CD4-positive, CD25-positive, alpha-beta regulatory T cell (primary cell): ENCODE measurements around the gene MRPL16. TPM values are rescaled to one million over a fixed set of nuclear protein-coding genes. Genes with fewer than 3 reads are reported as not detected.
"Not testable (repeated sequence)": the region's sequence is repeated elsewhere in the genome, so short reads cannot be mapped to it uniquely, and the experiment has no call there.

Experiments
- ATAC-seq, 2 donors: fragments of 150-1000 bp; cut with Tn5 transposase; one replicate each; pipeline ENCODE4 v1.10.0; 2021; ENCODE audit warnings: low read depth in 2 of 2, moderate number of reproducible peaks in 2 of 2, moderate library complexity in 1 of 2
- DNase-seq, 3 donors: peaks; one replicate each; pipeline versions ENCODE4 v3.0.0 to v3.0.0-alpha.2; 2012 to 2022; ENCODE audit warnings: mixed read lengths in 1 of 3
- H3K27ac ChIP-seq: one replicate; pipeline ENCODE4 v1.7.0; 2013; ENCODE audit warnings: mild to moderate bottlenecking, low read length; ENCODE audit not compliant: insufficient read depth, poor library complexity, severe bottlenecking
- H3K27me3 ChIP-seq: one replicate; pipeline ENCODE4 v1.7.0; 2013; ENCODE audit warnings: low read length; ENCODE audit not compliant: control insufficient read depth, insufficient read depth
- H3K36me3 ChIP-seq: one replicate; pipeline ENCODE4 v1.7.0; 2013; ENCODE audit warnings: mild to moderate bottlenecking, low read length, moderate library complexity; ENCODE audit not compliant: control insufficient read depth, insufficient read depth
- H3K4me1 ChIP-seq: 2 replicates; pipeline ENCODE4 v1.7.0; 2013; ENCODE audit warnings: mild to moderate bottlenecking, low read length; ENCODE audit not compliant: insufficient read depth, control insufficient read depth, poor library complexity, severe bottlenecking
- H3K4me3 ChIP-seq: one replicate; pipeline ENCODE4 v1.7.0; 2013; ENCODE audit warnings: low read depth, mild to moderate bottlenecking, low read length, moderate library complexity
- H3K9me3 ChIP-seq, 2 experiments: 1 replicate in 1 of 2; 2 replicates in 1 of 2; pipeline ENCODE4 v1.7.0; 2013; ENCODE audit warnings: low read length in 2 of 2, mild to moderate bottlenecking in 1 of 2, moderate library complexity in 1 of 2; ENCODE audit not compliant: control insufficient read depth in 2 of 2
- H3K27ac Mint-ChIP-seq, 3 donors: one replicate each; pipeline ENCODE4 v1.8.0; 2020 to 2022; ENCODE audit warnings: mild to moderate bottlenecking in 3 of 3, mixed read lengths in 3 of 3, moderate library complexity in 2 of 3
- H3K27me3 Mint-ChIP-seq: one replicate; pipeline ENCODE4 v1.8.0; 2022; ENCODE audit warnings: mild to moderate bottlenecking, mixed read lengths
- H3K36me3 Mint-ChIP-seq: one replicate; pipeline ENCODE4 v1.8.0; 2020; ENCODE audit warnings: mixed read lengths
- H3K4me1 Mint-ChIP-seq, 4 donors: one replicate each; pipeline ENCODE4 v1.8.0; 2020 to 2022; ENCODE audit warnings: mixed read lengths in 4 of 4, mild to moderate bottlenecking in 1 of 4
- H3K4me3 Mint-ChIP-seq, 4 donors: one replicate each; pipeline ENCODE4 v1.8.0; 2020 to 2022; ENCODE audit warnings: mild to moderate bottlenecking in 4 of 4, mixed read lengths in 4 of 4, moderate library complexity in 3 of 4
- H3K9me3 Mint-ChIP-seq, 7 donors: one replicate each; pipeline ENCODE4 v1.8.0; 2020 to 2022; ENCODE audit warnings: mixed read lengths in 7 of 7, mild to moderate bottlenecking in 3 of 7, moderate library complexity in 2 of 7
- polyA plus RNA-seq, 4 donors: library from polyadenylated mRNA; unstranded; fragments of 300-500 nt; fragmentation: Illumina TruSeq; gene quantifications; one replicate each; pipeline ENCODE4 v1.2.3, GENCODE V29; 2021
- total RNA-seq: library from RNA; stranded (reverse); gene quantifications from one replicate; pipeline ENCODE4 v1.2.3, GENCODE V29; 2022

MRPL16 gene
- total and polyA plus RNA-seq, 5 donors from 2014 or later: 26.9 to 97.1 (median 89.6) TPM

DNA sequence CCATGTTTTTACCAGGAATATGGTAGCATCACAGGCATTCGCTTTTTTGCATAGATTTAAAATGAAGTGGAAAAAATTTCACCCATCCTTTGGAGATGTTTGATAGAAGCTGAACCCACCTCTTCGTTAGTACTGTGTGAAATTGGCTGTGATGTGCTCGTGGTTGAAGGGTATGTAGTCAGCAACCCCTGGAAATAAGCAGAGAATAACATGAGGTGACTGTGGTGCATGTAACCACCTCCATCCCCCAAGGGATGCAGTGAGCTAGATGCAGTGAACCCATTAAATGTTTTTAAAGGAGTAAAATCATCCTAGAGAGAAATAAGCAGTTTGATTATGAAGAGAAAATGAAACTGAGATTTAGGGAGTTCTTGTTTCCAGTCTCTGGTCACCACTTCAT is 18.8 kb upstream of the MRPL16 start:
- Mint-ChIP-seq H3K9me3 (no peaks in the 10 kb centered on the region), H3K27ac (no peak overlapping the region)
- ATAC-seq: no peak

GRCh38 chr11:59822989-59823566 is 12.5 kb upstream of the MRPL16 start:
- Mint-ChIP-seq H3K4me3 (no peak overlapping the region), H3K27ac (peak overlapping the region in 1 of 3 donors; percentile 54), H3K36me3 (no peaks in the 10 kb centered on the region), H3K9me3 (peaks cover 0 to 2% (median 0%) of the 10 kb centered on the region in 7 donors), H3K4me1 (peaks cover 0 to 13% (median 8%) of the 10 kb centered on the region in 4 donors), H3K27me3 (peaks cover 5% of the 10 kb centered on the region)
- no peaks in the 10 kb centered on the region for H3K27me3 ChIP-seq
- H3K36me3 ChIP-seq: no peaks in the 10 kb centered on the region
- no peaks in the 10 kb centered on the region for H3K4me1 ChIP-seq
- peak in 1 of 3 donors; percentile 65 for DNase-seq
- peak; percentile 58 to 66 for ATAC-seq
- H3K9me3 ChIP-seq: no peaks in the 10 kb centered on the region
- no peak overlapping the region for H3K27ac ChIP-seq
- H3K4me3 ChIP-seq: no peak overlapping the region

More for the DNA sequence above, 18.8 kb upstream of the MRPL16 start:
- Histone ChIP-seq H3K36me3 (no peaks in the 10 kb centered on the region), H3K27ac (no peak overlapping the region), H3K4me1 (no peaks in the 10 kb centered on the region), H3K9me3 (no peaks in the 10 kb centered on the region), H3K4me3 (no peak overlapping the region), H3K27me3 (no peaks in the 10 kb centered on the region)
- Mint-ChIP-seq H3K4me3 (no peak overlapping the region), H3K27me3 (peaks cover 4% of the 10 kb centered on the region), H3K36me3 (no peaks in the 10 kb centered on the region), H3K4me1 (no peaks in the 10 kb centered on the region)
- no peak for DNase-seq

GRCh38 chr11:59818572-59818971 is 8.0 kb upstream of the MRPL16 start:
- Mint-ChIP-seq H3K9me3 (peaks cover 0 to 3% (median 0%) of the 10 kb centered on the region in 7 donors), H3K4me3 (no peak overlapping the region), H3K27me3 (peaks cover 28% of the 10 kb centered on the region), H3K27ac (no peak overlapping the region), H3K4me1 (peaks cover 8 to 17% (median 15%) of the 10 kb centered on the region in 4 donors), H3K36me3 (no peaks in the 10 kb centered on the region)
- H3K4me3 ChIP-seq: no peak overlapping the region
- H3K9me3 ChIP-seq: no peaks in the 10 kb centered on the region
- DNase-seq: peak in 1 of 3 donors; percentile 45
- no peaks in the 10 kb centered on the region for H3K4me1 ChIP-seq
- no peaks in the 10 kb centered on the region for H3K36me3 ChIP-seq
- H3K27me3 ChIP-seq: peaks cover 3% of the 10 kb centered on the region
- no peak for ATAC-seq
- H3K27ac ChIP-seq: no peak overlapping the region

DNA sequence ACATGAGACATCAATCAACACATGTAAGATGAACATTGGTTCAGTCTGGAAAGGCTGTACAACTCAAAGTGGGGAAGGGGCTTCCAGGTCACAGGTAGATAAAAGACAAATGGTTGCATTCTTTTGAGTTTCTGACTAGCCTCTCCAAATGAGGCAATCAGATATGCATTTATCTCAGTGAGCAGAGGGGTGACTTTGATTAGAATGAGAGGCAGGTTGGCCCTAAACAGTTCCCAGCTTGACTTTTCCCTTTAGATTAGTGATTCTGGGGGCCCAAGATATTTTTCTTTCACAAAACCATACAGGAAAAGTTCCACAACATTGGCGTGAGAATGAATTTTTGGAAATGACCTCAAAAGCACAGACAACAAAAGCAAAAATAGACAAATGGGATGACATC is 5.9 kb upstream of the MRPL16 start:
- H3K4me1 ChIP-seq, H3K4me3 ChIP-seq, H3K4me3 Mint-ChIP-seq, ATAC-seq, H3K27ac Mint-ChIP-seq, H3K36me3 Mint-ChIP-seq, H3K9me3 ChIP-seq, H3K9me3 Mint-ChIP-seq, DNase-seq, H3K27ac ChIP-seq, H3K36me3 ChIP-seq, H3K27me3 ChIP-seq: not testable (repeated sequence)
- Mint-ChIP-seq H3K27me3 (peaks cover 28% of the 10 kb centered on the region), H3K4me1 (peaks cover 8 to 19% (median 14%) of the 10 kb centered on the region in 4 donors)

DNA sequence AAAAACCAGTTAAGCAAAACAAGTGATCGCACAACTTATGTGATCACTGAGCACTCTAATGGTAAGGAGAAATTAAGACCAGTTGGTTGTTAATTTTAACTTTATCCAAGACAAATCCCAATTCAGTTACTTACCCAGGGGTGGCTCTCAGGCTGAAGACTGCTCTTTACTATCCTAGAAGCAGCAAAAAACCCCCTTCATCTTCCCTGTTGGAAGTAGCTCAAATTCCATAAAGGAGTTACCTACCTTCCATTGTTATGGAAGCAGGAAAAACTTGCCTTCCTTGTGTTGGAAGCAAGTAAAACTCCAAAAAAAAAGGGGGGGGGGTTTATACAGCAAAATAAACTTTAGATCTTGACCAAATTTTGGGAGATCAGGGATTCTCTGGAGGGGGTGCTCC is 5.2 kb upstream of the MRPL16 start:
- Histone ChIP-seq H3K27ac (no peak overlapping the region), H3K27me3 (peaks cover 4% of the 10 kb centered on the region), H3K36me3 (no peaks in the 10 kb centered on the region), H3K4me3 (no peak overlapping the region), H3K9me3 (no peaks in the 10 kb centered on the region), H3K4me1 (no peaks in the 10 kb centered on the region)
- Mint-ChIP-seq H3K4me3 (no peak overlapping the region), H3K4me1 (peaks cover 14 to 24% (median 20%) of the 10 kb centered on the region in 4 donors), H3K27me3 (peaks cover 34% of the 10 kb centered on the region), H3K9me3 (peaks cover 0 to 5% (median 0%) of the 10 kb centered on the region in 7 donors), H3K27ac (no peak overlapping the region), H3K36me3 (no peaks in the 10 kb centered on the region)
- DNase-seq (no peak), ATAC-seq (no peak)

- Mint-ChIP-seq H3K9me3 (peaks cover 0 to 3% (median 0%) of the 10 kb centered on the region in 7 donors), H3K4me3 (peak overlapping the region in 2 of 4 donors; percentile 10 to 27), H3K4me1 (peaks cover 19 to 36% (median 24%) of the 10 kb centered on the region in 4 donors), H3K27ac (no peak overlapping the region), H3K36me3 (no peaks in the 10 kb centered on the region), H3K27me3 (peaks cover 38% of the 10 kb centered on the region)
- peaks cover 4% of the 10 kb centered on the region for H3K27me3 ChIP-seq
- DNase-seq (peak in 1 of 3 donors; percentile 54), ATAC-seq (no peak)
- H3K9me3 ChIP-seq: no peaks in the 10 kb centered on the region
- H3K4me1 ChIP-seq: peaks cover 14% of the 10 kb centered on the region
- H3K4me3 ChIP-seq: peak overlapping the region; percentile 50
- no peaks in the 10 kb centered on the region for H3K36me3 ChIP-seq
- no peak overlapping the region for H3K27ac ChIP-seq
These were observed 3.4 kb upstream of the MRPL16 start for GRCh38 chr11:59814021-59814420.

DNA sequence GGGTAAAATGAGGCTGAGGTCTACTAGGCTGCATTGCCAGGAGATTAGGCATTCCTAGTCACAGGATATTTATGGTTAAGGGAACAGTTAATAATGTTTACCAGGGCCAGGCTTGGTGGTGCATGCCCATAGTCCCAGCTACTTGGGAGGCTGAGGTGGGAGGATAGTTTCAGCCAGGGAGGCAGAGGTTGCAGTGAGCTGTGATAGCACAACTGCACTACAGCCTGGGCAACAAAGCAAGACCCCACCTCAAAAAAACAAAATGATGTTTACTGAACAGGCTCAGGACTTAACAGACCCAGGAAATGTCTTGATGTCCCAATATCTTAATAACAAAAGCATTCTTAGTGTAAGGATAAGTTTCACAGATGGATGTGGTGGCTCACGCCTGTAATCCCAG is 2.8 kb upstream of the MRPL16 start:
- H3K4me3 Mint-ChIP-seq: no peak overlapping the region
- peaks cover 15 to 33% (median 25%) of the 10 kb centered on the region in 4 donors for H3K4me1 Mint-ChIP-seq
- peaks cover 38% of the 10 kb centered on the region for H3K27me3 Mint-ChIP-seq
- Histone ChIP-seq H3K27ac (no peak overlapping the region), H3K27me3 (peaks cover 4% of the 10 kb centered on the region), H3K36me3 (peaks cover 3% of the 10 kb centered on the region), H3K9me3 (no peaks in the 10 kb centered on the region), H3K4me3 (no peak overlapping the region), H3K4me1 (peaks cover 14% of the 10 kb centered on the region)
- DNase-seq: no peak
- no peak for ATAC-seq
- H3K36me3 Mint-ChIP-seq: peaks cover 4% of the 10 kb centered on the region
- H3K27ac Mint-ChIP-seq: no peak overlapping the region
- H3K9me3 Mint-ChIP-seq: peaks cover 0 to 3% (median 0%) of the 10 kb centered on the region in 7 donors

GRCh38 chr11:59812220-59812619 is 1.6 kb upstream of the MRPL16 start:
- H3K9me3 ChIP-seq: no peaks in the 10 kb centered on the region
- H3K4me3 Mint-ChIP-seq: peak overlapping the region in 1 of 4 donors; percentile 76
- peaks cover 7% of the 10 kb centered on the region for H3K36me3 ChIP-seq
- no peak overlapping the region for H3K27ac Mint-ChIP-seq
- peaks cover 4% of the 10 kb centered on the region for H3K27me3 ChIP-seq
- DNase-seq (no peak), ATAC-seq (no peak)
- H3K9me3 Mint-ChIP-seq: peaks cover 0 to 3% (median 0%) of the 10 kb centered on the region in 7 donors
- H3K4me1 Mint-ChIP-seq: peaks cover 13 to 31% (median 25%) of the 10 kb centered on the region in 4 donors
- peaks cover 29% of the 10 kb centered on the region for H3K27me3 Mint-ChIP-seq
- peaks cover 7% of the 10 kb centered on the region for H3K36me3 Mint-ChIP-seq
- H3K27ac ChIP-seq: no peak overlapping the region
- no peak overlapping the region for H3K4me3 ChIP-seq
- peaks cover 14% of the 10 kb centered on the region for H3K4me1 ChIP-seq
